HepG2 (cell line): ENCODE results near the gene EPN3. TPM values are rescaled to one million over a fixed set of nuclear protein-coding genes. Genes with fewer than 3 reads are reported as not detected.

Experiments used
- ARID2 ChIP-seq: sonication (generic); formaldehyde crosslinking; IDR thresholded peaks from 2 replicates; pipeline ENCODE4 v1.8.1; 2022; ENCODE audit warnings: mild to moderate bottlenecking, missing genetic modification reagents, borderline replicate concordance
- ATRX ChIP-seq: sonication (generic); formaldehyde crosslinking; IDR thresholded peaks from 2 replicates; pipeline ENCODE4 v1.4.0; 2020; ENCODE audit warnings: missing genetic modification reagents, borderline replicate concordance
- CC2D1A ChIP-seq: sonication (generic); formaldehyde crosslinking; IDR thresholded peaks from 2 replicates; pipeline ENCODE4 v1.8.1; 2023; ENCODE audit warnings: mild to moderate bottlenecking, missing genetic modification reagents
- DNMT3B ChIP-seq: conservative IDR thresholded peaks from 2 replicates; pipeline ENCODE4 v1.6.1; 2016; ENCODE audit warnings: missing biosample characterization, control low read depth
- FOSL2 ChIP-seq: sonication (generic); formaldehyde crosslinking; IDR thresholded peaks from 2 replicates; pipeline ENCODE4 v1.4.0; 2020; ENCODE audit warnings: missing genetic modification reagents
- HMG20B ChIP-seq: conservative IDR thresholded peaks from 2 replicates; pipeline ENCODE4 v1.6.1; 2016; ENCODE audit warnings: missing genetic modification reagents, missing compliant biosample characterization
- HNRNPH1 ChIP-seq: fragments of 200-400 bp; formaldehyde crosslinking; optimal IDR thresholded peaks from 2 replicates; pipeline ENCODE3; 2017; ENCODE audit warnings: mild to moderate bottlenecking, low read depth, low read length
- KLF12 ChIP-seq: sonication (generic); formaldehyde crosslinking; IDR thresholded peaks from 2 replicates; pipeline ENCODE4 v1.4.0; 2020; ENCODE audit warnings: missing genetic modification reagents, borderline replicate concordance
- KMT2A ChIP-seq: sonication (generic); formaldehyde crosslinking; IDR thresholded peaks from 2 replicates; pipeline ENCODE4 v1.4.0; 2020; ENCODE audit warnings: missing genetic modification reagents
- MAZ ChIP-seq, 2 experiments: sonication (generic) in 1 of 2; formaldehyde crosslinking in 1 of 2; IDR thresholded peaks; 2 replicates each; pipeline versions ENCODE4 v1.5.0 to v1.6.1; 2012 to 2020; ENCODE audit warnings: low read depth in 2 of 2, mild to moderate bottlenecking in 2 of 2, borderline replicate concordance in 1 of 2, improper control_type of control experiment in 1 of 2, low read length in 1 of 2, missing genetic modification reagents in 1 of 2, moderate library complexity in 1 of 2
- NFKB2 ChIP-seq: sonication (generic); formaldehyde crosslinking; IDR thresholded peaks from 2 replicates; pipeline ENCODE4 v1.4.0; 2020; ENCODE audit warnings: missing genetic modification reagents, borderline replicate concordance
- NR2F6 ChIP-seq, 2 experiments: IDR thresholded peaks; 2 replicates each; pipeline ENCODE4 v1.6.1; 2016; ENCODE audit warnings: antibody characterized with exemption in 1 of 2, mild to moderate bottlenecking in 1 of 2
- PCBP1 ChIP-seq: fragments of 200-400 bp; formaldehyde crosslinking; IDR thresholded peaks from 2 replicates; pipeline ENCODE4 v1.6.1; 2017; ENCODE audit warnings: mild to moderate bottlenecking, low read depth, low read length, borderline replicate concordance
- PHF21A ChIP-seq: sonication (generic); formaldehyde crosslinking; IDR thresholded peaks from 2 replicates; pipeline ENCODE4 v1.5.0; 2020; ENCODE audit warnings: mild to moderate bottlenecking, missing genetic modification reagents
- POGZ ChIP-seq: sonication (generic); formaldehyde crosslinking; IDR thresholded peaks from 2 replicates; pipeline ENCODE4 v1.4.0; 2020; ENCODE audit warnings: mild to moderate bottlenecking, missing genetic modification reagents
- SMAD1 ChIP-seq: sonication (generic); formaldehyde crosslinking; IDR thresholded peaks from 2 replicates; pipeline ENCODE4 v1.4.0; 2020; ENCODE audit warnings: missing genetic modification reagents, low read depth, mild to moderate bottlenecking, borderline replicate concordance
- TAF15 ChIP-seq: fragments of 200-400 bp; formaldehyde crosslinking; IDR thresholded peaks from one replicate; pipeline ENCODE4 v1.6.1; 2018; ENCODE audit warnings: mild to moderate bottlenecking, low read depth, low read length; ENCODE audit not compliant: poor library complexity, severe bottlenecking
- ZFP1 ChIP-seq: IDR thresholded peaks from 2 replicates; pipeline ENCODE4 v1.6.1; 2016
- ZNF264 ChIP-seq: sonication (generic); formaldehyde crosslinking; IDR thresholded peaks from 2 replicates; pipeline ENCODE4 v1.4.0; 2020; ENCODE audit warnings: missing genetic modification reagents
- ZNF335 ChIP-seq: sonication (generic); formaldehyde crosslinking; IDR thresholded peaks from 2 replicates; pipeline ENCODE4 v1.4.0; 2020; ENCODE audit warnings: missing genetic modification reagents
- ZNF569 ChIP-seq: sonication (generic); formaldehyde crosslinking; IDR thresholded peaks from 2 replicates; pipeline ENCODE4 v1.5.0; 2020; ENCODE audit warnings: mild to moderate bottlenecking, missing genetic modification reagents, moderate library complexity, borderline replicate concordance
- ZNF776 ChIP-seq: sonication (generic); formaldehyde crosslinking; IDR thresholded peaks from 2 replicates; pipeline ENCODE4 v1.4.0; 2020; ENCODE audit warnings: mild to moderate bottlenecking, missing genetic modification reagents
- polyA plus RNA-seq, 8 experiments: library from polyadenylated mRNA; depleted of rRNA in 3 of 8; stranded (reverse) in 7 of 8; unstranded in 1 of 8; fragments of >200 nt; fragmentation: Illumina TruSeq in 4 of 8; extraction: Trizol in 4 of 8; gene quantifications; 2 replicates each; pipeline versions ENCODE4 v1.2.1 to v1.2.3, GENCODE V29; 2011 to 2016; ENCODE audit warnings: low read depth in 4 of 8, missing spikeins in 1 of 8, mixed read lengths in 1 of 8; ENCODE audit not compliant: insufficient read depth in 1 of 8
- total RNA-seq, 5 experiments: library from RNA; depleted of rRNA; stranded (reverse); fragments of >200 nt; fragmentation: Illumina TruSeq; extraction: Trizol; gene quantifications; 2 replicates each; pipeline ENCODE4 v1.2.3, GENCODE V29; 2016; ENCODE audit warnings: low read depth in 1 of 5
- TF ChIP-seq, protein P1 (sequence below): sonication (generic); formaldehyde crosslinking; IDR thresholded peaks from 2 replicates; pipeline ENCODE4 v1.4.0; 2020; ENCODE audit warnings: missing genetic modification reagents
- TF ChIP-seq, protein P2 (sequence below): sonication (generic); formaldehyde crosslinking; IDR thresholded peaks from 2 replicates; pipeline ENCODE4 v1.5.0; 2020; ENCODE audit warnings: missing genetic modification reagents
- TF ChIP-seq, protein P3 (sequence below): sonication (generic); formaldehyde crosslinking; IDR thresholded peaks from 2 replicates; pipeline ENCODE4 v1.5.0; 2020; ENCODE audit warnings: mild to moderate bottlenecking, low read depth, missing genetic modification reagents, borderline replicate concordance
- TF ChIP-seq, protein P4 (sequence below): sonication (generic); formaldehyde crosslinking; IDR thresholded peaks from 2 replicates; pipeline ENCODE4; 2020; ENCODE audit warnings: missing genetic modification reagents, mild to moderate bottlenecking, borderline replicate concordance

Gene EPN3
- total and polyA plus RNA-seq, 2 of the 13 experiments (the other 11 are each of a cell fraction or from before 2014, with no cell fraction given) = 0.11 to 0.95 TPM

DNA sequence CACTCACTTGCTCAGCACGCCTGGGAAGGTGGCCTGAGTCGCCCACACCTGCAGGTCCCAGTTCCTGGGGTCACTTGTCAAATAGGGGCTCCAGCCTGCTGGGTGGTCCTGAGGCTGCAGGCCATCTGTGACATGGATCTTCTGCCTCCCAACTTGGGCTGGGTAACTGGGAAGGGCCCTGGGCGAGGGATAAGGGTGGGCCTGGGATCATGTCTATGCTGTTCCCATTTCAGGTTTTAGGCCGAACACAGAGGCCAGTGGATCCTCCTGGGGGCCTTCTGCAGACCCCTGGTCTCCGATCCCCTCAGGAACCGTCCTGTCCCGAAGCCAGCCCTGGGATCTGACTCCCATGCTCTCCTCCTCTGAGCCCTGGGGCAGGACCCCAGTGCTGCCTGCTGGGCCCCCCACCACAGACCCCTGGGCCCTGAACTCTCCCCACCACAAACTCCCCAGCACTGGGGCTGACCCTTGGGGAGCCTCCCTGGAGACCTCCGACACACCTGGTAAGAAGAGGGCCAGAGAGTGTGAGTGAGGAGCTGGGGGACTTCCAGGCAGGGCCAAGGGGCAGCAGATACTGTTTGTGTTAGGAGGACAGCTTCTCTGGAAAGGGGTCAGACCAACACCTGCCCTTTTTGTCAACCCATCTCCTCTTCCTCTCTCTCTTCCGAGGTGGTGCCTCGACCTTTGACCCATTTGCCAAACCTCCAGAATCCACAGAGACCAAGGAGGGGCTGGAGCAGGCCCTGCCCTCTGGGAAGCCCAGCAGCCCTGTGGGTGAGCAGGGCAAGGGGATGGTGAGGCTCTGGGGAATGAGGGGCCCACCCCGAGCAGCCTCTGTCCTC is 8.2 kb downstream of the EPN3 start (continued):
- TF ChIP-seq NFKB2 (CRISPR knock-in tag) = no peak
- TF ChIP-seq ARID2 (CRISPR knock-in tag) = 0 out of 2 replicates have a peak, but pooled peaks have one; percentile 15
- TF ChIP-seq MAZ (IDR thresholded peaks at IDR 0.05; ENCODE audit: borderline replicate concordance, low read depth, low read length) = no peak
- TF ChIP-seq MAZ (CRISPR knock-in tag; IDR thresholded peaks at IDR 0.05; ENCODE audit: low read depth) = no peak; the same call in 1 of the 2 replicates
- no peak for TF ChIP-seq DNMT3B (CRISPR knock-in tag)
- no peak for TF ChIP-seq KLF12 (CRISPR knock-in tag)
- TF ChIP-seq, protein P1, sequence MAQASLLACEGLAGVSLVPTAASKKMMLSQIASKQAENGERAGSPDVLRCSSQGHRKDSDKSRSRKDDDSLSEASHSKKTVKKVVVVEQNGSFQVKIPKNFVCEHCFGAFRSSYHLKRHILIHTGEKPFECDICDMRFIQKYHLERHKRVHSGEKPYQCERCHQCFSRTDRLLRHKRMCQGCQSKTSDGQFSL (CRISPR knock-in tag) = no peak
- no peak for TF ChIP-seq SMAD1
- TF ChIP-seq POGZ (CRISPR knock-in tag) = 0 out of 2 replicates have a peak, but pooled peaks have one; percentile 17
- TF ChIP-seq, protein P2, sequence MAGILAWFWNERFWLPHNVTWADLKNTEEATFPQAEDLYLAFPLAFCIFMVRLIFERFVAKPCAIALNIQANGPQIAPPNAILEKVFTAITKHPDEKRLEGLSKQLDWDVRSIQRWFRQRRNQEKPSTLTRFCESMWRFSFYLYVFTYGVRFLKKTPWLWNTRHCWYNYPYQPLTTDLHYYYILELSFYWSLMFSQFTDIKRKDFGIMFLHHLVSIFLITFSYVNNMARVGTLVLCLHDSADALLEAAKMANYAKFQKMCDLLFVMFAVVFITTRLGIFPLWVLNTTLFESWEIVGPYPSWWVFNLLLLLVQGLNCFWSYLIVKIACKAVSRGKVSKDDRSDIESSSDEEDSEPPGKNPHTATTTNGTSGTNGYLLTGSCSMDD = no peak
- no peak for TF ChIP-seq PCBP1
- TF ChIP-seq ZNF335 (CRISPR knock-in tag) = no peak
- no peak for TF ChIP-seq HNRNPH1
- no peak for TF ChIP-seq ZNF264
- TF ChIP-seq NR2F6 (IDR thresholded peaks at IDR 0.05) = peak; percentile 75
- TF ChIP-seq NR2F6 (CRISPR knock-in tag; IDR thresholded peaks at IDR 0.05) = peak; percentile 58; the same call in 1 of the 2 replicates
- no peak for TF ChIP-seq CC2D1A (CRISPR knock-in tag)
- no peak for TF ChIP-seq TAF15
- TF ChIP-seq KMT2A (CRISPR knock-in tag) = no peak
- no peak for TF ChIP-seq FOSL2 (CRISPR knock-in tag)
- no peak for TF ChIP-seq ATRX (CRISPR knock-in tag)
- peak; percentile 58; the same call in 1 of the 2 replicates for TF ChIP-seq ZNF776
- TF ChIP-seq HMG20B (CRISPR knock-in tag) = no peak
- TF ChIP-seq ZNF569 = no peak
- TF ChIP-seq ZFP1 (CRISPR knock-in tag) = no peak
- no peak for TF ChIP-seq PHF21A (CRISPR knock-in tag)
- TF ChIP-seq, protein P3, sequence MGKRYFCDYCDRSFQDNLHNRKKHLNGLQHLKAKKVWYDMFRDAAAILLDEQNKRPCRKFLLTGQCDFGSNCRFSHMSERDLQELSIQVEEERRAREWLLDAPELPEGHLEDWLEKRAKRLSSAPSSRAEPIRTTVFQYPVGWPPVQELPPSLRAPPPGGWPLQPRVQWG (CRISPR knock-in tag) = no peak
- TF ChIP-seq, protein P4, sequence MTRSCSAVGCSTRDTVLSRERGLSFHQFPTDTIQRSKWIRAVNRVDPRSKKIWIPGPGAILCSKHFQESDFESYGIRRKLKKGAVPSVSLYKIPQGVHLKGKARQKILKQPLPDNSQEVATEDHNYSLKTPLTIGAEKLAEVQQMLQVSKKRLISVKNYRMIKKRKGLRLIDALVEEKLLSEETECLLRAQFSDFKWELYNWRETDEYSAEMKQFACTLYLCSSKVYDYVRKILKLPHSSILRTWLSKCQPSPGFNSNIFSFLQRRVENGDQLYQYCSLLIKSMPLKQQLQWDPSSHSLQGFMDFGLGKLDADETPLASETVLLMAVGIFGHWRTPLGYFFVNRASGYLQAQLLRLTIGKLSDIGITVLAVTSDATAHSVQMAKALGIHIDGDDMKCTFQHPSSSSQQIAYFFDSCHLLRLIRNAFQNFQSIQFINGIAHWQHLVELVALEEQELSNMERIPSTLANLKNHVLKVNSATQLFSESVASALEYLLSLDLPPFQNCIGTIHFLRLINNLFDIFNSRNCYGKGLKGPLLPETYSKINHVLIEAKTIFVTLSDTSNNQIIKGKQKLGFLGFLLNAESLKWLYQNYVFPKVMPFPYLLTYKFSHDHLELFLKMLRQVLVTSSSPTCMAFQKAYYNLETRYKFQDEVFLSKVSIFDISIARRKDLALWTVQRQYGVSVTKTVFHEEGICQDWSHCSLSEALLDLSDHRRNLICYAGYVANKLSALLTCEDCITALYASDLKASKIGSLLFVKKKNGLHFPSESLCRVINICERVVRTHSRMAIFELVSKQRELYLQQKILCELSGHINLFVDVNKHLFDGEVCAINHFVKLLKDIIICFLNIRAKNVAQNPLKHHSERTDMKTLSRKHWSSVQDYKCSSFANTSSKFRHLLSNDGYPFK (CRISPR knock-in tag) = no peak
